HG02588 (cell line): ENCODE measurements around the gene TSFM.
A peak's percentile ranks its signal among the peaks of the same experiment; 100 is the strongest.
"Not testable (repeated sequence)": the region's sequence is repeated elsewhere in the genome, so short reads cannot be mapped to it uniquely, and the experiment has no call there.

Experiments
- ATAC-seq: cut with Tn5 transposase; IDR thresholded peaks from one replicate; pipeline ENCODE4 v1.9.1; 2021; ENCODE audit warnings: mild to moderate bottlenecking, moderate library complexity; ENCODE audit not compliant: unreplicated experiment

Gene TSFM

DNA sequence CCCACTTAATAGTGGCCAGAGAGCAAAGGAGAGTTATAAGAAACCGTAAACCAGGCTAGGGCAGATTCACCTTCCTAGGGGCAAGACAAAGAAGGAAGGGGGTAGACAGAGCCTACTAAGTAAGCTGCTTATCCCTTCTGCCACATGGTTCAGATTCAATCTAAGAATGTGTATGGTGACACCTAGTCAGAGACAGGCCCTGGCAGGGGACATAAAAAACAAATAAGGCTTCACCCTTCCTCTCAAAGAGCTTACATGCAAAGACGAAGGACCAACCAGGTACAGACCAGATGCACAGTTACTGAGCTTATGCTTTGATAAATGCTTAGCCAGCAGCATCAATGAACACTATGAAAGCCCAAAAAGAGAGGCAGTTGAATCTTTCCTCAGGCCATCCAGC is 20.1 kb upstream of the TSFM start:
- ATAC-seq: no peak

DNA sequence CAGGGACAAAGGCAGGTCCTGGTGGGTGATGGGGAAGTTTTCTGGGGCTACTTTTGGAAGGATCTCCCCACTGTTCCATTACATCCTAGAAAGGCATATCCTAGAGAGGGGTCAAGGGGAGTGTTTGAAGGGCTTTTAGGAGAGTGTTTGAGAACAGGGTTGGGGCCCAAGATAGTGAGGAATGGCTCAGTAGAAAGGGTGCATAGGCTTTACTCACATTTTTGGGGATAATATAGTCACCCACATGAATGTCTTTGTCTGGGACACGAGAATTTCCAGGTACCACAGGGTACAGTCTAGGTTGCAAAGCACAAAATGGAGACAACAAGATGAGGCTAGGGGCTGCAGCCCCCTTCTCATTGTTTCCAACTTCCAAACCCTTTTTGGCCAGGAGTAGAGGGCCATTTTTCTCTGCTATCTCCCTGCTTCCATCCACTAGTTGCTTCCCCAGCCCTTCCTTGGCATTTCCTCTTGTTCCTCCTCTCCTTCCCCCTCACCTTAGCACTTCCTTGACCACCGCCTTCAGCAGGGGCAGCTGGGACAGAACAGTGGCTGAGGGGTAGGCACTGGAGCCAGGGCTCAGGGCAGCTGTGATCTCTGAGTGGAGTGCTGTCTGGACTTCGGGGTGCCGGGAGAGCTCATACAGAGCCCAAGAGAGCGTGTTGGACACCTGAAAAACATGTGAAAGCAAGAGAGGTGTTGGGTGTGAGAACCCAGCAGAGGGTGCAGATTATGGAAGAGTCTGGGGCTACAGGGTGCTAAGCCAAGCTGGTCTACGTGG is 18.5 kb upstream of the TSFM start:
- no peak for ATAC-seq

DNA sequence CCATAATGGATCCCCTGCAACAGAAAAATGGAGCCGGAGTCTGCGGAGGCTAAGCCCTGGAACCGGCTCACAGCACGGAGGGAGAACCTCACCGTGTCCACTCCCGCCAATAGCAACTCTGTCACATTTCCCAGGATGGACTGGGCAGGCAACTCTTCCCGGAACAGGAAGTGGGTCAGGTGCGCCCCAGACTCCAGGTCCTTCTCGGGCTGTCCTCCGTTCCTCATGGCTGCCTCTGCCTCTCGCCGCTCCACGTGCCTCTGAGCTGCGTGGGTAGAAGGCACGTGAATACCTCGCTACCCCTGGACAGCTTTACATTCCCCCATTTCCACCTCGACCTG is 18.0 kb upstream of the TSFM start:
- ATAC-seq: no peak

DNA sequence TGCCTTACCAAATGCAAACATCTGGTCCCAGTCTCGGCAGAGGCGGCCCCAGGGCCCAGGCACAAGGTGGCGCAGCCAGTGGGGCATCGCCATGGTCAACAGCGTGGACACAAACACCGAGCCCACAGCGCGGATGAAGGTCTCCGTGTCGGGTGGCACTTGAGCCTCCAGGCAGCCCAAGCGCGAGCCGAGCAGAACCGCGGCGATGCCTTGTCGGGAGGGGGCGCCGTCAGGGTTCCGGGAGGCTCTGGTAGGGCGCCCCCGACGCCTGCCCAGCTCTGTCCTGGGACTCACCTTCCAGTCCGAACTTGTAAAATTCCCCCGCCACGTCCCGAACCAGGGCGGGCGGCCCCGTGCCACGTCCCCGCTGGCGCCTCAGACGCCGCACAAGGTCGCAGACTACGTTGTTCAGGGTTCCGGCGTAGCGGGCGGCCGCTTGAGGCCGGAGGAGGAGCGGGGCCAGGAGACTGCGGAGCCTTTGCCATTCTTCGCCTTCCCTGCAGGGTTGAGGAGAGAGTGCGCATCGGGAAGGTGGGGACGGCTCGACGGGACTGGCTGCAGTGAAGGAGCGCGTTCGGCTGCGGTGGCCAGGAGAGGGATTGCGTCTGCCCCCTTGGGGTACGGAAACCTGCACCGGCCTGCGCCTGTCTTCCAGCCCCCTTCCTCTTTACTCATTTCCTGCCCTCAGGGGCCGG is 17.4 kb upstream of the TSFM start:
- ATAC-seq: peak; percentile 64

DNA sequence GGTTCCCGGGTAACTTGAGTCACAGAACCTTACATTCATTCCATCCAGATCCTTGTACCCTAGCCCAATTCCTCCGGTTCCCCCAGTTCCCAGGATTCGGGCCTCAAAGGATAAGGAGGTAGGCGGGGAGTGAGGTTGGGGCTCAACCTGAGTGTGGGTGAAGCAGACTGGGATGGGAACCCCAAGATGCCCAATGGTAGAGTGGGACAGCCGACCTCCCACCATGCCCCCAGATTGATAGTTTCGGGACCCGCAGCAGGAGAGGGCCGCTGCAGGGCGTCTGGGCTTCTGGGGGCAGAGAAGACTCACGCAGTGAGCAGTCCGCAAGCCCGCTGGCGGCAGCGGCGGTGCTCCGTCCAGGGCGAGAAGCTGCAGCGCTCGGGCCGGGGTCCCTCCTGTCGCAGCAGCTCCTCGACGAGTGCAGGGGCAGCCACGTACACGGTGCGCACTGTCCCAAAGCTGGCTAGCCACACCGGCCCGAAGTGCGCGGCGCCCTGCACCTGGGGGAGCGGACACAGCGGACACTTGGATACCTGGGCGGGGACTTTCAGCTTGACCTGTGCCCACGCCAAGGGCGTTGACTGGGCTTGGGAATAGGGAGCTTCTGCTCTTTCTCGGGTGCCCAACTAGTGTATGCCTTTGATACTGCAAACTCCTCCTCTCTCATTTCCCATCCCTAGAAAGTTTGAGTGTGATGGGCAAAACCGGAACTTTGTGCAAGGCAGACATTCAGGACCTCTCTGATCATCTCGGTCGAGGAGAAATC is 16.7 kb upstream of the TSFM start:
- no peak for ATAC-seq

DNA sequence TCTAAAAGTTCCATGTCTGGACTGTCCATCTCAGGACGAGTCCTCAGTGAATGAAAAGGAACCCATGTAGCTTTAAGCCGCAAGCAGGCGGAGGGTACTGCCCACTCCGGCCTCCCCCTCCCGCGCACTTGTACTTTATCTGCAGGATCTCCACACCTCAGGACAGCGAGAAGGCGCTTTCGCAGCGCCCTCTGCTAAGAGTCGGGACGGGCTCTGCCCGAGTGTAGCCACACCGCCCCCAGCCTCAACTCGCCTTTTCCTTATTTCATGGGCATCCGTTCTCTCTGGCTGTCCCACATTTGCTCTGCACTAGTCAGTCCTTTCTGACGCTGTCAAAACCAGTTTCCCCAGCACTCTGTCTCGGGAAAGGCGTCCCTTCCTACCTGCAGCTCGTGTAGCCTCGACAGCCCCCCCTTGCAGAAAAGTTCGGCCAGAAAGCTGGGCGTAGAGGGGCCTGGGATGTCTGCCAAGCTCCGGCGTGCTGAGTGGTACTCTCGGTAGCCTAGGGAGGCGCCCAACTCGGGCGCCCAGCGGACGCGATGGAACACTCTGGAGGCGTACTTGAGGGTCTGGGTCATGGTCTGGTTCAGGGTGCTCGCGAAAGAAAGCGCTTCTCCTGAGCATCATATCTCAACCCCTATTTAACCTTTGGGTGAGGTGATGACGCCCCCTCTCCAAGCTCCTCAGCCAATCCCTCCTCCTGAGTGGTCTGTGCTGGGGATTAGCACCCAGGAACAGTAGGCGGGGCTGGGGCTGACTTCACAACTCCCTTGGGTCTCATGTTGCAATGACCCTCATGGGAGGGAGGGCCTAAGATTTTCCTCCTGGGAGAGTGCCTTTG is 15.9 kb upstream of the TSFM start, which contains the start of gene CYP27B1:
Gene CYP27B1 (minus strand): TSS at position 615 of the 841 bp plus-strand sequence. CDS start 37 bp downstream, at position 578.
- ATAC-seq: no peak

DNA sequence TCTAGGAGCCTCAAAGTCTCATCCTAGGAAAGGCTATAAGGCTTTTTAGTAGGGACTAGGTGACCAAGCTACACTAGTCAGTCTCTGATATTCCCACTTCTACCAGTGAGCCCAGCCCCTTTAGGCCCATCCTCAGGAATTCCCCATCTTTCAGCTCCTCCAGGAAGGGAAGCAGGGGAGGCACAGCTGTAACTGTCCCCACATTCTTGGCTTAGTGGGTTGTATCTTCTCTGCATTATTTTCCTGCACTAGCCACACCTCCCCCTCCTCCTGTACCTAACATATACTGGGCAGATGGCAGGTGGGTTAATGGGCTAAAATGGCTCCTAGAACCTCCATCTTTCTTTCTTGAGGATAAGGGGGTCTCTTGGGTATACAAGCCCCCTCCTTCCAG is 15.3 kb upstream of the TSFM start:
- no peak for ATAC-seq

DNA sequence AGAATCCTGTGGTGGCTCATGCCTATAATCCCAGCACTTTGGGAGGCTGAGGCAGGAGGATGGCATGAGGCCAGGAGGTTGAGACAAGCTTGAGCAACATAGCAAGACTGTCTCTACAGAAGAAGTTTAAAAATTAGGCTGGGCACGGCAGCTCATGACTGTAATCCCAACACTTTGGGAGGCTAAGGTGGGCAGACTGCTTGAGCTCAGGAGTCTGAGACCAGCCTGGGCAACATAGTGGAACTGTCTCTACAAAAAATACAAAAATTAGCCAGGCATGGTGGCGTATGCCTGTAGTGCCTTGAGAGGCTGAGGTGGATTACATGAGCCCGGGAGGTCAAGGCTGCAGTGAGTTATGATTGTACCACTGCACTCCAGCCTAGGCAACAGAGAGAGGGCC is 14.7 kb upstream of the TSFM start:
- no peak for ATAC-seq

DNA sequence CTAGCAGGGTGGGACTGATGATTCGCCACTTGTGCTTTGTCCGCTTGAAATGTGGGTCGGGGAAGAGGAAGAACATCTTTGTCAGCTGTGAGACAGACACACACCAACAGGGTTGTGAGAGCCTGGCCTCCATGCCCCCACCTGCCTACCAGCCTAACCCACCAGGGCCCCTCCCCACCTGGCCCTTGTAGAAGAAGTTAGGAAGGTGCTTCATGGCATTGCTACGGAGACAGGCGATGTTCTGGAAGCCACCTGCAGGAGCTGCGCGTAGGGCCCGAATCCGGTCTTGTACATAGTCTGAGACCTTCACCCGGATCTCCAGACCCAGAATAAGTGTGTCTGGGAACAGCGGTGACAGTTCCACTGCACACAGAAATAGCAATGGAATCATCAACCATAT is 13.0 kb upstream of the TSFM start:
- ATAC-seq: no peak

DNA sequence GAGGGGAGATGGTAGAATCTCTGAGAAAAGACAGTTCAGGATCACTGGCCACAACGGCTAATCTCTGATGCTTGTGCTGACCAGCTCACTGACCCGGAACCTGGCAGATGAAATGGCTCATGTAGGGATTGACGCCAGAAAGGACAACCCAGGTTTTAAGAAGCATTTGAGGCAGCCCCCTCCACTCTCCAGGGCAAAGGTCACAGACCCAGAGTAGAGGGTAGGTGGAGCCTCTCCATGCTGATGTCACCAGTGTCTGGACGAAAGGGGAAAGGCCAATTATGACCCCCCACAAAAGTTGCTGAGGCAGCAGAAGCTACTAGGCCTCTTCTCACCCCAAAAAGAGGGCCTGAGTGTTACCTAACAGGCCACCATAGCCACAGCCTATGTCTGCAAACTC is 11.9 kb upstream of the TSFM start:
- no peak for ATAC-seq

DNA sequence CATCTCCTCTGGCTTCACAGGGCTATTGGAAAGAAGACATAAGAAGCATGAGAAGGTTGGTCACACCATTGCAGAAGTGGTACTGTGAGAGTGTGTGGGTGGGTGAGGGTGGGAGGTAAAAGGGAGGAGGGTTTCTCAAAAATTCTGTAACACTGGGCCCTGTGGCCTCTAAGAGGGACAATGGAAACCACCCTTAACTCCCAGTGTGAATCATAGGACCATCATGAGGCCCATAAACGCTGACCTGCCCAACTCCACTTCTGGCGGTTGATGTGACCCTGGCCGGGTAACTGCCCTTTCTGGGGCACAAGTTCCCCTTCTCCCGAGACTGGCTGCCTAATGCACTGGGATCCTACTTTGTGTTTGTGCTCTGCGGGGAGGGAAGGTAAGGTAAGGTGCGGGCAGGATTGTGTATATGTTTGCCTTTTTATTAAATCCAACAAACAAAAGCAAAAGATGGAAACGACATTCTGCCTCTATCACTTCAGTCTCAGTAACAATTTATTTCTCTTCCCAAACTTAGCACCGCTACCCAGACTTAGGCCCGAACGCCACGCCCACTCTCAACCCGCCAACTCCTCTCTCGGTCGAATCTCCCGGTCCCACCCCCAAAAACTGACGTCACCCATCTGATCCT is 11.2 kb upstream of the TSFM start:
- ATAC-seq: peak; percentile 65

DNA sequence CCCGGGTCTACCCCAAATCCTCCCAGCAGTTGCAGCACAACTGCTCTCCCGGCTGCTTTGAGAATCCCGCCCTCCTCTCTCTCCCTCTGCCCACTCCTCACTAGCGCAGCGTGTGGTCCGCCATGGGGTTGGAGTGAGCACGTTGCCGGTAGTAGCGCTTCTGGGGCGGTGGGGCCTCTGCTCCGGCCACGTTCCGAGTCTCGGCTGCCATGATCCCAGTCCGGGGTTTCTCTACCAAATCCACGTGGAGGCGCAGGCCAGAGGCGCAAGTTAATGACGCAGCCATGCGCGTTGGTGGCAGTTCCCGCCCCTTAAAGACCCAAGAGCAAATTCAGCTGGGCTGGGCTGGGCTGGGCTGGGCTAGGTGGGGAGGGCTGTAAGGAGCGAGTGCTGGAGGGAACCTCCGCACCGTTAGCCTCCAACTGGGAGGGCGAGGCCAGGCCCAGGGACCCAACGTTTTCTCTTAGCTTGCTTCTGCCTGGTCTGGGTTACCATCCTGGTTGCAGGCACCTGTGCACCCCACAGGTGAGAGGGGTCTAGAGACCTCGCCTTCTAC is 10.6 kb upstream of the TSFM start, which contains the start of gene METTL1:
Gene METTL1 (minus strand): TSS at position 233 of the 556 bp plus-strand sequence. CDS start 22 bp downstream, at position 211.
- peak; percentile 76 for ATAC-seq

DNA sequence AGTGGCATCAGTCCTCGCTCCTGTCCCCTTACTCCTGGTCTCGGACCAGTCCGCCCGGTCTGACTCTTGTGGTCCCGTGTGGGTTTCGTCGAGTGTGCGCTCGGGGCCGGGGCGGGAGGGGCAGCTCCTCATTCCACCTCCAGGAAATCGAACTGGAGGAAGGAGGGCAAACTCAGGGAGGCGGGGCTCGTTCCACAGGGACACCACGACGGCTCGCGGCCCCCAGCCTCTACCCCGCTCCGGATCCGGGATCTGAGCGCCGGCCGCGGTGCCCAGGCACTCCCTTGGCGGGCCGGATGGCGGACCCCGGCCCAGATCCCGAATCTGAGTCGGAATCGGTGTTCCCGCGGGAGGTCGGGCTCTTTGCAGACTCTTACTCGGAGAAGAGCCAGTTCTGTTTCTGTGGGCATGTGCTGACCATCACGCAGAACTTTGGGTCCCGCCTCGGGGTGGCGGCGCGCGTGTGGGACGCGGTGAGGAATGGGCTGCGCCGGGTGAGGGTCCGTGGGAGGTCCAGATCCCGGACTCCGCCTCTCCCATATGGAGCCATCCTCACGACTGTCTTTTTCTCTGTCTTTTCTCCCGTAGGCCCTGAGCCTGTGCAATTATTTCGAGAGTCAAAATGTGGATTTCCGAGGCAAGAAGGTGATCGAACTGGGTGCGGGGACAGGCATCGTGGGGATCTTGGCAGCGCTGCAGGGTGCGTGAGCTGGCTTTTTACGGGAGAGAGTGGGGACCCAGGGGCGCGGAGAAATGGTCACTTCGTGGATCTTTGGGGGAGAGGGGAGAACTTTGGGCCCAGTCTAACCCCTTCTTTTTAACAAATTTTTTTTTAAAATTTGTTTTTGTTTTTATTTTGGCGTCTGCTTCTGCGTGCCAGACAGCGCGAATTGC is 9.9 kb upstream of the TSFM start, which contains the start of gene EEF1AKMT3:
Gene EEF1AKMT3 (plus strand): TSS at position 186 of the 894 bp plus-strand sequence. CDS start 111 bp downstream, at position 297.
- ATAC-seq: peak; percentile 25

DNA sequence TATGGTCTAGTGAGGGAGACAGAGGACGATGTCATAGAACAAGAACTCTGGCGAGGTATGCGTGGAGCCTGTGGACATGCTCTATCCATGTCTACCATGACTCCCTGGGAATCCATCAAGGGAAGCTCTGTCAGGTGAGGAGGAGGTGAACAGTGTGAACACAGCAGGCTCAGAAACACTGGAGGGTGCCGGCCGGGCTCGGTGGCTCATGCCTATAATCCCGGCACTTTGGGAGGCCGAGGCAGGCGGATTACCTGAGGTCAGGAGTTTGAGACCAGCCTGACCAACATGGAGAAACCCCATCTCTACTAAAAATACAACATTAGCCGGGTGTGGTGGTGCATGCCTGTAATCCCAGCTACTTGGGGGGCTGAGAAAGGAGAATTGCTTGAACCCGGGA is 8.0 kb upstream of the TSFM start:
- ATAC-seq: not testable (repeated sequence)

DNA sequence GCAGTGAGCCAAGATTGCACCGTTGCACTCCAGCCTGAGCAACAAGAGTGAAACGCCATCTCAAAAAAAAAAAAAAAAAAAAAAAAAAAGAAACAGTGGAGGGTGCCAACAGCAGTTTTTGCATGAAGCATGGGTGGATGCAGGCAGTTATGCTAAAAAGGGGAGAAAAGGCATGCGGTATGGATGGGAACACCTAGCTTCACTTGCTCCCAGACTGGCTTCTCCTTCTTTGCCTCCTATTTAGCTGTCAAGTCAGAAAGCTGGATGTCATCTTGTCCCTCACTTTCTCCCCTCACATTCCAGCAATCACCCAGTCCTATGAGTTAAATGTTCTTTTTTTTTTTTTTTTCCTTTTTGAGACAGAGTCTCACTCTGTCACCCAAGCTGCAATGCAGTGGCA is 7.5 kb upstream of the TSFM start:
- ATAC-seq: no peak

DNA sequence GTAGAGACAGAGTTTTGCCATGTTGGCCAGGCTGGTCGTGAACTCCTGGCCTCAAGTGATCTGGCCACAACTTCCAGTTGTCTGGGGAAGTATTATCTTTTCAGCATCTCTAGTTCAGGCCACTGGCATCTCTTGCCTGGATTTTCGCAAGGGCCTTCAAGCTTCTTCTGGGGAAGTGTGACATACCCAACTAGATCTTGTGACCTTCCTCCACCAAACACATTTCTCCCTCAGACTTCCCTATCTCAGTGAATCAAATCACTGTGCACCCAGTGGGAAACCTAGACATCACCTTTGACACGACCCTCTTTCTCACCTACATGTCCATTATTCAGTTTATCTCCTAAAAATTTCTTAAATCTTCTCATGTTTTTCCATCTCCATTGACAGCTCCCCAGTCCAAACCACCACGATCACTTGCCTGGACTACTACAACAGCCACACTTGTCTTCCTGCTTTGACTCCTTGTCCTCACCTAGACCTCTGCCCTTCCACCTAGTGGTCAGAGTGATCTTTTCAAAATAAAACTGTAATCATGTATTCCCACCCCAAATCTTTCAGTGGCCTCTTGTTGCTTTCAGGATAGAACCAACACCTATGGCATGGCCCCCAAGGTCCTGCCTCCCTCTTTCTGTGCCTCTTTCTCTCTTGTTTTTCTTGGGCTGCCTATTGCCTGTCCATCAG is 6.9 kb upstream of the TSFM start:
- ATAC-seq: no peak

DNA sequence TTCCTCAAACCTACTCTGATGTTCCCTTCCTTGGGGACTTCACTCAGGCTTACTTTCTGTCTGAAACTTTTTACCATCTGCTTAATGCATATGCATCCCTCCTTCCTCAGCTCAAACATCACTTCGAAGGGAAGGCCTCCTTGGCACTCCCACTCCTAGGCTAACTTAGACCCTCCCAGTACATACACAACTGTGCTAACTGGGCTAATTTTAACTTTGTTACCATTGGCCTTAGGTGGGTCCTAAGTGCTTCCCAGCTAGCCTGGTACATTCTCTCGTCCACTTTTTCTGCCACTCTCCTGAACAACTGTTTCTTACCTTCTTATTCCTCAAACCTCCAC is 6.4 kb upstream of the TSFM start:
- no peak for ATAC-seq

DNA sequence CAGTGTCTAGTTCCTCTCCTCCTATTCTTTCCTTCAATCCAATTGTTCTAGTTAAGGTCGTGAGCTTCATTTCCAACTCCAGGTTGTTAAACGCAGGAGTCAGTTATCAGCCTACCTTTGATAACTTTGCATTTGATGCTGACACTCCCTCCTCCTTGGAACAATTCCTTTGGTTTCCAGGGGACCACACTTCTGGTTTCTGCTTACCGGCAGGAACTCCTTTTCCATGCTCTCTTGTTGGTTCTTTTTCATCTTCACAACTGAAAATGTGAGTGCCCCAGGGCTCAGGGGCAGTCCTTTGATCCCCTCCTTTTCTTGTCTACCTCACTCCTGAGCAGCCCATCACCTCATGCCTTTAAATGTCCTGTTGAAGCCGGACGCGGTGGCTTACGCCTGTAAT is 5.2 kb upstream of the TSFM start:
- no peak for ATAC-seq
